H1 (cell line): ENCODE measurements around the gene VCP. TPM values are rescaled to one million over a fixed set of nuclear protein-coding genes. Genes with fewer than 3 reads are reported as not detected.

Experiments
- BRCA1 ChIP-seq: IDR thresholded peaks from 2 replicates; pipeline ENCODE4 v1.6.1; 2012; ENCODE audit warnings: low read depth, low read length, improper control_type of control experiment
- SP2 ChIP-seq: IDR thresholded peaks from 2 replicates; pipeline ENCODE4 v1.6.1; 2012; ENCODE audit warnings: mild to moderate bottlenecking, low read length, inconsistent platforms
- polyA plus RNA-seq, 7 experiments: library from polyadenylated mRNA; depleted of rRNA in 3 of 7; stranded (reverse) in 5 of 7; unstranded in 2 of 7; fragments of >200 nt in 5 of 7; fragments of 200-250 nt in 2 of 7; gene quantifications; 1 replicate in 5 of 7; 2 replicates in 1 of 7; 4 replicates in 1 of 7; pipeline versions ENCODE4 v1.2.1 to v1.2.3, GENCODE V29; 2011 to 2013; ENCODE audit warnings: missing spikeins in 2 of 7, mixed read lengths in 2 of 7
- total RNA-seq: library from RNA; stranded (reverse); fragmentation: NEBNext Ultra II Directional; extraction: Animal tissue kit (Norgen Biotek cat#: 25700); gene quantifications from 2 replicates; pipeline ENCODE4 v1.2.1, GENCODE V29; 2021

VCP gene
- total and polyA plus RNA-seq, 2 of the 8 experiments (the other 6 are each of a cell fraction or from before 2014, with no cell fraction given) = 173 to 375 TPM

DNA sequence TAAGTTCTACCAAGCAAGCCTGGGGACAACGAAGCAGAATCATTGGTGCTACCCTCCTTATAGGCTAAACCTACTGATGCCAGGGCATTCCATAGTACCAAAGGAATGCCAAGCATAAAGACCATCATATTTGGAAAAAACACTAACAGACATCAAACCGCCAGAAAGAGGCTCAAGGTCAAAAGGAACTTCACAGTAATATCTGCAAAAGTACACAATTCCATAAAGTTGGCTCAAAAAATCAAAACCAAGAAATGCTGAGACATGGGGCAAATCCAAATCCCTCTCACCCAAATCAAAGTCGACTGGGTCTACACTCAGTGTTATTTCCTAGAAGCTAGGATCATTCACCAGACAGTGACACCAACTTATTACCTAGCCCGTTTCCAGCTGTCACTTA lies 3.4 kb downstream of the VCP start (continued):
- TF ChIP-seq BRCA1 (no peak), SP2 (no peak)
